ENCODE measurements around the gene DAPK1. TPM values are rescaled to one million over a fixed set of nuclear protein-coding genes. Genes with fewer than 3 reads are reported as not detected.

The DAPK1 gene
- total and polyA plus RNA-seq, 8 donors, result 29.1 to 98.7 (median 45.4) TPM

- WGBS, 2 donors, result 65 to 80% methylated on average over 4 of the region's 4 CpGs
These were observed 189.5 kb downstream of the DAPK1 start for GRCh38 chr9:87687207-87687606.

GRCh38 chr9:87694236-87694755, 196.6 kb downstream of the DAPK1 start:
- no peak for ATAC-seq
- 96 to 97% methylated on average over 3 of the region's 3 CpGs for WGBS, 2 donors
- peaks cover 0 to 26% (median 3%) of the 10 kb centered on the region in 3 donors for H3K36me3 ChIP-seq

More at GRCh38 chr9:87687207-87687606, 189.5 kb downstream of the DAPK1 start:
- FAIRE-seq, result no peak
- no peaks in the 10 kb centered on the region for H3K9me3 ChIP-seq
- no peak for ATAC-seq
- H3K4me3 ChIP-seq, result no peak overlapping the region
- no peak for DNase-seq
- intact Hi-C loops (cut with DNase I), result loop anchor here in 1 of 3 donors (5.0 kb wide), 1 partner anchor 125 kb away; no protein-coding TSS in a partner anchor
- H3K4me1 ChIP-seq, result peaks cover 6 to 12% (median 8%) of the 10 kb centered on the region in 3 donors
- no peaks in the 10 kb centered on the region for H3K27me3 ChIP-seq
- H3K36me3 ChIP-seq, result peaks cover 0 to 28% (median 0%) of the 10 kb centered on the region in 3 donors
- no peak overlapping the region for H3K27ac ChIP-seq
- no peak for TF ChIP-seq CTCF (IDR thresholded peaks at IDR 0.05)

GRCh38 chr9:87695523-87695922, 197.9 kb downstream of the DAPK1 start:
- Histone ChIP-seq H3K4me1 (no peaks in the 10 kb centered on the region), H3K4me3 (no peak overlapping the region), H3K27ac (no peak overlapping the region), H3K27me3 (no peaks in the 10 kb centered on the region), H3K9me3 (no peaks in the 10 kb centered on the region), H3K36me3 (peaks cover 0 to 34% (median 3%) of the 10 kb centered on the region in 3 donors)
- intact Hi-C loops (cut with DNase I), result no loop called here
- ATAC-seq (no peak), FAIRE-seq (no peak), DNase-seq (no peak)
- WGBS, 2 donors, result 75 to 78% methylated on average over 1 of the region's 1 CpG
- TF ChIP-seq CTCF (IDR thresholded peaks at IDR 0.05), result no peak

More at GRCh38 chr9:87694236-87694755, 196.6 kb downstream of the DAPK1 start:
- FAIRE-seq (no peak), DNase-seq (no peak)
- Histone ChIP-seq H3K4me1 (no peaks in the 10 kb centered on the region), H3K9me3 (no peaks in the 10 kb centered on the region), H3K4me3 (no peak overlapping the region), H3K27me3 (no peaks in the 10 kb centered on the region), H3K27ac (no peak overlapping the region)
- no peak for TF ChIP-seq CTCF (IDR thresholded peaks at IDR 0.05)
- intact Hi-C loops (cut with DNase I), result no loop called here

- DNase-seq (no peak), ATAC-seq (no peak), FAIRE-seq (no peak)
- no peak for TF ChIP-seq CTCF (IDR thresholded peaks at IDR 0.05)
- Histone ChIP-seq H3K4me3 (no peak overlapping the region), H3K27ac (no peak overlapping the region), H3K27me3 (no peaks in the 10 kb centered on the region), H3K4me1 (no peaks in the 10 kb centered on the region), H3K36me3 (peaks cover 0 to 36% (median 3%) of the 10 kb centered on the region in 3 donors), H3K9me3 (no peaks in the 10 kb centered on the region)
- intact Hi-C loops (cut with DNase I), result no loop called here
- WGBS, 2 donors, result 92 to 93% methylated on average over 7 of the region's 7 CpGs
These were observed 199.0 kb downstream of the DAPK1 start for GRCh38 chr9:87696641-87697040.

- Histone ChIP-seq H3K36me3 (peaks cover 3 to 36% (median 4%) of the 10 kb centered on the region in 3 donors), H3K9me3 (no peaks in the 10 kb centered on the region), H3K27ac (no peak overlapping the region), H3K27me3 (no peaks in the 10 kb centered on the region), H3K4me1 (peaks cover 0 to 1% (median under 1%) of the 10 kb centered on the region in 3 donors), H3K4me3 (no peak overlapping the region)
- no peak for FAIRE-seq
- peak in 1 of 6 donors; percentile 81 for DNase-seq
- 80 to 84% methylated on average over 14 of the region's 14 CpGs for WGBS, 2 donors
- peak in 1 of 4 donors; percentile 19 for ATAC-seq
- intact Hi-C loops (cut with DNase I), result no loop called here
- TF ChIP-seq CTCF (IDR thresholded peaks at IDR 0.05), result no peak
These were observed 200.6 kb downstream of the DAPK1 start for GRCh38 chr9:87698069-87698809.
